Endometrium (tissue), 2 donors: Measurements from ENCODE around the gene MTSS2.
"Not testable (repeated sequence)": the region's sequence is repeated elsewhere in the genome, so short reads cannot be mapped to it uniquely, and the experiment has no call there.

Source experiments
- FAIRE-seq: peaks from 2 replicates; lab custom pipeline; 2012; peaks lifted over from hg19 to GRCh38; lab: Jason Lieb, UNC
- donor health status: control.
- donor health status: control.

The MTSS2 gene

GRCh38 chr16:70674221-70675014 lies 11.4 kb downstream of the MTSS2 start:
- FAIRE-seq, result no peak

GRCh38 chr16:70670938-70671337 lies 14.9 kb downstream of the MTSS2 start:
- not testable (repeated sequence) for FAIRE-seq

- no peak for FAIRE-seq
Measured at GRCh38 chr16:70670175-70670574, 15.7 kb downstream of the MTSS2 start.

- no peak for FAIRE-seq
Measured at GRCh38 chr16:70665806-70666735, 19.8 kb downstream of the MTSS2 start.

- FAIRE-seq, result no peak
Measured at GRCh38 chr16:70665113-70665694, 20.6 kb downstream of the MTSS2 start.

- FAIRE-seq, result no peak
Measured at GRCh38 chr16:70664325-70665112, 21.3 kb downstream of the MTSS2 start.

GRCh38 chr16:70663524-70664324 lies 22.1 kb downstream of the MTSS2 start:
- FAIRE-seq, result no peak

- FAIRE-seq, result no peak
Measured at GRCh38 chr16:70662991-70663523, 22.8 kb downstream of the MTSS2 start.

- no peak for FAIRE-seq
Measured at GRCh38 chr16:70661918-70662641, 23.8 kb downstream of the MTSS2 start.

- no peak for FAIRE-seq
Measured at GRCh38 chr16:70661534-70661917, 24.3 kb downstream of the MTSS2 start.

GRCh38 chr16:70660672-70661350 lies 25.0 kb downstream of the MTSS2 start:
- no peak for FAIRE-seq

- no peak for FAIRE-seq
Measured at GRCh38 chr16:70659953-70660671, 25.7 kb downstream of the MTSS2 start.

- no peak for FAIRE-seq
Measured at GRCh38 chr16:70659546-70659945, 26.3 kb downstream of the MTSS2 start.

GRCh38 chr16:70658921-70659320 lies 26.9 kb downstream of the MTSS2 start:
- no peak for FAIRE-seq

- no peak for FAIRE-seq
Measured at GRCh38 chr16:70657956-70658355, 27.9 kb downstream of the MTSS2 start.

GRCh38 chr16:70656712-70657263 lies 29.1 kb downstream of the MTSS2 start:
- FAIRE-seq, result no peak

- FAIRE-seq, result no peak
Measured at GRCh38 chr16:70656065-70656711, 29.7 kb downstream of the MTSS2 start.
